HCEC 1CT (cell line): Measurements from ENCODE around the gene GPR142.

Experiments used
- DNase-seq: peaks from one replicate; pipeline ENCODE4 v3.0.0-alpha.2; 2017

GPR142 gene

DNA sequence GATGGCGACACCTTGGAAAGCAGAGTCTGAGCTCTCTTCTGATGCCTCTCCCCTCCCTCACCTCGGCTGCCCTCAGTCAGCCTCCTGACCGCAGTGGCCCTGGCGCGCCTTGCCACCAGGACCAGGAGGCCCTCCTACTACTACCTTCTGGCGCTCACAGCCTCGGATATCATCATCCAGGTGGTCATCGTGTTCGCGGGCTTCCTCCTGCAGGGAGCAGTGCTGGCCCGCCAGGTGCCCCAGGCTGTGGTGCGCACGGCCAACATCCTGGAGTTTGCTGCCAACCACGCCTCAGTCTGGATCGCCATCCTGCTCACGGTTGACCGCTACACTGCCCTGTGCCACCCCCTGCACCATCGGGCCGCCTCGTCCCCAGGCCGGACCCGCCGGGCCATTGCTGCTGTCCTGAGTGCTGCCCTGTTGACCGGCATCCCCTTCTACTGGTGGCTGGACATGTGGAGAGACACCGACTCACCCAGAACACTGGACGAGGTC is 4.4 kb downstream of the GPR142 start:
- DNase-seq: no peak

GRCh38 chr17:74372426-74372825 is 5.1 kb downstream of the GPR142 start:
- DNase-seq: no peak

DNA sequence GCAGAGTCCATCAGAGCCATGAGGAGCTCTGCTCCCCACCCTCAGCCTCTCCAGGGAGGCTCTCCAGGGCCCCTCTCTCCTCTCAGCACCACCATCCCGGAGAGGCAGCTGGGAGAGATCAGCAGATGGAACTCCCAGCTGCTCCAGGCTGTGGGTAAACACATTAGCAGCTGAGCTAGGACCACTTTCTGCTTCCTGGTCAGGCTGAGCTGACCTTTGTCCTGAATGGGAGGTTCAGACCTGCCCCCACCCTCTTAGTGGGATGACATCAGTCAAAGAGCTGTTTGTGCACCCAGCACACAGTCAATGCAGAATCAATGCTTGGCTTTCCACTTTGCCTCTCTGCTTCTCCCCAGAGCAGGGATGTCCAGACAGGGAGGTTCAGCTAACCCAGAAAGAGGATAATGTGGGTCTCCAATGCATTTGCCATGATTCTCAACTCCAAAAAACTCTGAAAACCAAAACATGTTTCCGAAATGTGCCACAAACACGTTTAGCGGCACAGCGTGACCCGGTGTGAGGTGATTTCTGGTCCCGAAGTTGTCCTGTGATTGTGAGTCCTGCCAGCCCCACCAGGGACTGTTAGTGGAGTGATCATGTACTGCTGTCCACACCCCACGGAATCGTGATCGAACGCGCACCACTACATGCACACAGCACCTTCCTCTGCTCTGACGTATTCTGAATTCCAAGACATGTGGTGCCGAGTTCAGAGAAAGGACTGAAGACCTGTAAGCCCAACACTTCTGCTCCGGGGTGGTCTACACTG is 6.7 kb downstream of the GPR142 start:
- no peak for DNase-seq

- no peak for DNase-seq
Observed at GRCh38 chr17:74374858-74375257, 7.6 kb downstream of the GPR142 start.

- no peak for DNase-seq
Observed at GRCh38 chr17:74379495-74380085, 12.3 kb downstream of the GPR142 start.

GRCh38 chr17:74380086-74380958 is 13.0 kb downstream of the GPR142 start:
- no peak for DNase-seq

GRCh38 chr17:74380959-74381808 is 13.9 kb downstream of the GPR142 start:
- no peak for DNase-seq

GRCh38 chr17:74383141-74383540 is 15.8 kb downstream of the GPR142 start:
- DNase-seq: no peak

GRCh38 chr17:74385201-74385600 is 17.9 kb downstream of the GPR142 start:
- no peak for DNase-seq

GRCh38 chr17:74386386-74386785 is 19.1 kb downstream of the GPR142 start:
- no peak for DNase-seq

DNA sequence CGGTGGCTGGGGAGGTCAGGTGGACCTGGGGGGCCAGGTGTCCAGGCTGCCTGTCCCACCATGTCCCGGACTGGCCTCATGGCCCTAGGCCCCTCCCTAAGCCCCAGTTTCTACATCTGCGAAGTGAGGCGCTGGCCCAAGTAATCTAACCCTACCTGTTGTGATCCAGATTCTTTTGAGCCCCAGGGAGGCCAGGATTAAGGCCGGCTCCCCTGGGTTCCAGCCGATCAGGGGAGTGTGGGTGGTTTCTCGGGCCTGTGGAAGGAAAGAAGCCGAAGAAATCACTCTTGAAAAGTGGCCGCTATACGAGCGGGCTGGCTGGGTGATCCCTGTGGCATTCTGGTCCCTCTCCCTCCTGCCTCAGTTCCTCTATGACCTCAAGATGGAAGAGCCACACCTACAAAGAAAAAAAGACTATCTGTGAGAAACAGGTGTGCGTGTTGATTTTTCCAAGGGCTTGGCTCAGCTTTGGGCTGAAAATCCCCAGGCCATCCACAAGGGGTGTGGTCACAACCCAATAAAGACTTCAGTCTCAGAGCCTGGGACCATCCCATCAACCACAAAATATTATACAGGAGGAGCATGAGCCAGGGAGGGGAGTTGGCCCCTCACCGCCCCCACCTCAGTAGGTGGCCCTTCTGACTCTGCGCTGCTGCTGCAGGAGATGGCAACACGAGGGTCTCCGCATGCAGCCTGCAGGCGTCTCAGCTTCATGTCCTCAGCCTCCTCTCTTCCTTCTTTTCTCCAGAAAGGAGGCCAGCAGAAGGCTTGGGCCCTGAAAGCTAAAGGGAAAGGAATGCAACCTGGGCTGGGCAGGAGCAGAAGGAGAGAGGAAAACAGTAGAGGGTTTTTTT is 20.3 kb downstream of the GPR142 start:
- DNase-seq: no peak

GRCh38 chr17:74389084-74389753 is 21.9 kb downstream of the GPR142 start:
- DNase-seq: no peak

DNA sequence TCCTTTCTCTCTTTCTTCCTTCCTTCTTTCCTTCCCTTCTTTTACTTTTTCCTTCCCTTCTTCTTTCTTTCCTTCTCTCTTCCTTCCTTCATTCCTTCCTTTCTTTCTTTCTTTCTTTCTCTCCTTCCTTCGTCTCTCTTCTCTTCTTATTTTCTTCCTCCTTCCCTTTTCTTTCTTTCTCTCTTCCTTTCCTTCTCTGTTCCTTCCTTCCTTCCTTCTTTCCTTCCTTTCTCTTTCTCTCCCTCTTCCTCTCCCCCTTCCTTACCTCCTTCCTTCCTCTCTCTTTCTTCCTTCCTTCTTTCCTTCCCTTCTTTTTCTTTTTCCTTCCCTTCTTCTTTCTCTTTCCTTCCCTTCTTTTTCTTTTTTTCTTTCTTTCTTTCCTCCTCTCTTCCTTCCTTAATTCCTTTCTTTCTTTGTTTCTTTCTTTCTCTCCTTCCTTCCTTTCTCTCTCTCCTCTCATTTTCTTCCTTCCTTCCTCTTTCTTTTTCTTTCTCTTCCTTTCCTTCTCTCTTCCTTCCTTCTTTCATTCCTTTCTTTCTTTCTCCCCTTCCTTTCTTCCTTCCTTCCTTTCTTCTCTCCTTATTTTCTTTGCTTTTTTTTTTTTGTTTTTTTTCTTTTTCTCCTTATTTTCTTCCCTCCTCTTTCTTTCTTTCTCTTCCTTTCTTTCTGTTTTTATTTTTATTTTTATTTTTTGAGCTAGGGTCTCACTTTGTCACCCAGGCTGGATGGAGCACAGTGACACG is 22.8 kb downstream of the GPR142 start:
- DNase-seq: no peak

DNA sequence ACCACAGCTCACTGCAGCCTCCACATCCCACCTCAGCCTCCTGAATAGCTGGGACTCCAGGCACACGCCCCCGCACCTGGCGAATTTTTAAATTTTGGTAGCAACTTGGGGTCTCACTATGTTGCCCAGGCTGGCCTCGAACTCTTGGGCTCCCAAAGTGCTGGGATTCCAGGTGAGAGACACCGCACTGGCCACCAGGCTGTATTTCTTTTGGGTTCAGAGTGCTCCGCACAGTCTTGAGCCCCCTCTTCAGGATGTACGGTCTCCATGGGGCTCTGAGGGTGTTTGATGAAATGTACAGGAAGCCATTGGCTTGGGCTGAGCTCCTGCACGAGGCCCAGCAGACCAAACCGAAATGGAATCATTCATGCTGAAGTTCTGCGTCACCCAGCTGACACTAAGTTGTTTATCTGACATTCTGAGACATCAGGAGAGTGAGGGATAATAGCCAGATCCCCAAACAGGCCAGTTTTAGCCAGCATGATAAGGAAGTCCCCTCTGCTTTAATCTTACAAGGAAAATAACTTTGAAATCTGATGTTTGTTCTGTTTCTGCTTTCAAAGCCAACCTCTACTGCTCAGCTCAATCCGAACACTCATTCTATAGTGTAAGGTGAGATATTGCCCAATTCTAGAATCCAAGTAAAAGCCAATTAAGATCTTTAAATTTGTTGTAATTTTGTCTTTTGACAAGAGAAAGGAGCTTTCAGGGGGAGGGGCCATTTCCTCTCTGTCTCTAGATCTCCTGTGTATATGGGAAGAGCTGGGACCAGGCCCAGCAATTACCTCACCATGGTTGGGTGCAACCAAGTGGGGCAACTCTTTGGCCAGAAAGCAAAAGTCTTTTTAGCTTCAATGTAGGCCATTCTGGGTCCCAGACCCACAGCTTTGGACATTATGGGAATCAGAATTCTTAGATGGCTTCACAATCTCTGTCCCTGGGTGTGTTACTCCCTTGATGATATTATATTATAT is 23.7 kb downstream of the GPR142 start:
- DNase-seq: no peak

DNA sequence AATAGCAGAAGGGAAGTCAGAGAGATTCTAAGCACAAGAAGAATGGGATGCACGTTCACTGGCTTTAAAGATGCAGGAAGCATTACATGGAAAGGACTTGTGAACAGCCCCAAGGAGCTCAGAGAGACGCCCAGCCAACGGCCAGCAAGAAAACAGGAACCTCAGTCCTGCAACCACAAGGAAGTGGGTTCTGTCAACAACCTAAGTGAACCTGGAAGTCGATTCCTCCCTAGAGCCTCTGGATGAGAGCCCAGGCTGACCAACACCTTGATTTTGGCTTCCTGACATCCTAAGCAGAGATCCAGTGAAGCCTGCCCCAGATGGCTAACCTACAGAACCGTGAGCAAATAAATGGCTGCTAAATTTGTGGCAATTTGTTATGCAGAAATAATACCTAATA is 24.5 kb downstream of the GPR142 start:
- no peak for DNase-seq

GRCh38 chr17:74392848-74393247 is 25.5 kb downstream of the GPR142 start:
- DNase-seq: no peak

- no peak for DNase-seq
Observed at GRCh38 chr17:74393346-74393942, 26.1 kb downstream of the GPR142 start.

GRCh38 chr17:74394275-74394950 is 27.1 kb downstream of the GPR142 start:
- no peak for DNase-seq
